Measurements from ENCODE around the gene NAT10.

NAT10 gene

DNA sequence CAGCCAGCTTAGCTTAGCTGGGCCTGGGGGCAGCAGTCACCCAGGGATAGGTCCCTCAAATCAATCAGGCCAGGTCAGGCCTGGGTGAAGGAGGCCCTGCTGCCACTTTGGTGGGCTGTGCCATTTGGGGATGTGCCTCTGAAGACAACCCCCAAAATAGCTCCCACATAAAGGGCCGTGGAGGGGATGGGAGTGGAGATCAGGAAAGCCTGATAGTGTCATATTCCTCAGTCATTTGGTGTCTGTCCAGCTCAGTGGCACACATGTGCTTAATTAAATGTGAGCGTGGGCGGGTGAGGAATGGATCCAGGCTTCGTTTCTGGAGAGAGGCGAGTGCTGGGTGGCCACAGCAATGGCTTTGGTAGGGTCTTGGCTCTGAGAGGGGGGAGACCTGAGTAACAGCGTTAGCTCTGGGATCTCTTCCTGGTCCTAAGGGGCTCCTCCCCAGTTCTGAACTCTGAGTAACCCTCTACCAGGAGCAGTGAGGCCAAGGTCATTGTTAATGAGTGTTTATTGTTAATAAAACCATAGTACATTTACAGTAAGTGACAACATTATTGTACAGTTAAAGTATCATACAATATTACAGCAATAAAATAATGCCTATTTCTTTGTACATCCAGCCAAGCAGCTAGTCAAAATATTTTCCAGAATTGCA, 45.2 kb downstream of the NAT10 start:
- DNase-seq, result no peak

DNA sequence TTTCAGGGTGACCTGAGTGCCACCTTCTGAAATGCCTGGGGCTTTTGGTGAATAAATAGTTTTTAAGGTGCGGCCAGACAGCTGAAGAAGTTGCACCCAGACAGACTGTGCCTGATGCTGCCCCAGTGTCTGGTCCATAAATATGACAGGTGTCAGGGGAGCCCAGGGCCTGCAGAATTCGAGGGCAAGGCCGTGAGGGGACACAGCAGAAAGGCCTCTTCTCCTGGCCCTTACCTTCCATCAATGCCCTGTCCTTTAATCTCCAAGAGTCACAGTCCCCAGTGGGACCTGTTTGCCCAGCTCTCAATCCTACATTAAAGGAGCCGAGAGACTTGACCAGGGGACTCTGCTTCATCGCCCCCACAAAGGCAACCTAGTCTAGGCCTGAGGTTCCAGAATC, 45.7 kb downstream of the NAT10 start:
- no peak for DNase-seq

DNA sequence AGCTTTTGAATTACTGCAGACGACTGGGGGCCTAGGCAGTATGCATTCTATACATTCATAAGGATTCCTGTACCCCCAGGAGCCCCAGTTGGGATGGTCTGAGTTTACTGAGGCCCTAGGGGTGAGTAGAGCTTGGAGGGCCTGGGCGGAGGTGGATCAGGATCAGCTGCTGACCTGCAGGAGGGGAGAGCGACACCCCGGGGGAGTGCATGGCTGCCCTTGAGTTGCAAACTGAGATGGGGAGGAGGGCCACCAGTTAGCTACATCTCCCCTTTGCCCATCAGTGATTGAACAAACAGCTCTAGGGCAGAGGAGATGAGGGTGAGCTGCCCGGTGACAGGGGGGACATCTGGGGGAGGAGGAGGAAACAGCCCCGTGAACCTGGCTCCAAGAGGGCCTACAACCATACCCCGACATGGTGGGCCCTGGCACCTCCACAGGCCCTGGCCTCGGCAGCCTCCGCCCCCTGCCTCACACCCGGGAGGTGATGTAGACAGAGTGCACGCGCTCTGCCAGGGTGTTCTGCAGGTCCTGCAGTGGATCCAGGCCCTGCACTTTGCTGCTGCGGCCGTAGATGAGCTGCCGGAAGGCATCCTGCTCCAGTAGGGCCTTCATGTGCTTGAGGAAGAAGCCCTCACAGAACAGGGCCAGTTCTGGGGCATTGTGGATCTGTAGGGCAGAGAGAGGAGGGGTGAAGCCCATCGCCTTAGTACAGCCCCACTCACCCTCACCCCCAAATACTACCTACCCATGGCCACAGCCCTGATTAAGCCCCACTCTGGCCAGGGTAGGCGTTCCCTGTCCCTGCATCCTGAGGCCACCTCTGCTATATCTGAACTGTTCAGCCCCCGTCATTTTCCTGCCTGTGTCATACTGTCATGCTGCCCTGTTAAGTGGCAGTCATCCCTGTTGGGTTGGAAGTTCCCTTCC, 46.8 kb downstream of the NAT10 start:
- DNase-seq, result no peak

DNA sequence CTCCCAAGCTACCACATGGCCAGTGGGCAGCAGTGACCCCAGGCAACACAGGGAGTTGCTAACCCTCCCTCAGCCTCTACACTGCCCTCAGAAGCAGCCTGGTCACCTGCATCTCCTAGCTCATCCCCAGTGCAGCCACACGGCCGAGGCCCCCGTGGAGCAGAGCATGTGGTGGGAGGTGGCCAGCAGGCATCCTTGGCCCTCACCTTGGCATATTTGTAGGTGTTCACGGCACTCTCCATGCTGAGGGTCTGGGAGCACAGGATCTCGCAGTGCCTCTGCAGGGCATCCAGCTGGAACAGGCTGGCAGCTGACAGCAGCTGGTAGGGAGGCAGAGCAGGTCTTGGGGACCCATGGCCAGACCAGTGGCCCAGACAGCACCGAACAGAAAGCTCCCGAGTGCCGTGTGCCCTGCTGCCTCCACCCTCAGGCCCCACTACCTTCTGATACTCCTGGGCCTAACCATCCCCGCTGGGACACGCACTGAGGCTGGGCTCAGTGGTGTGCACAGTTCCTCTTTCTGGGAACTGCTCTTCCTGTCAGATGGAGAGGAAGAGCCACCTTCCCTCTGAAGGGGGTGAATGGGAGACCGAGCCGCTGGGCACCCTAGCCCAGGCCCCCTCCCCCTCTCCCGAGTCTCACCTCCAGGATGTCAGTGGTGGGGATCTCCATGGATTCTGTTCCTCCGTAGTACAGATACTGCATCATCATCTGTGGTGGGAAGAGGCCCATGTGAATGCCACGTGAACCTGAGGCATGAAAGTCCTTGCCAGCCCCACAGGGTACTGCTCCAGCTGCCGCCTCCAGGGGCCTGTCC, 48.8 kb downstream of the NAT10 start:
- DNase-seq, result no peak

DNA sequence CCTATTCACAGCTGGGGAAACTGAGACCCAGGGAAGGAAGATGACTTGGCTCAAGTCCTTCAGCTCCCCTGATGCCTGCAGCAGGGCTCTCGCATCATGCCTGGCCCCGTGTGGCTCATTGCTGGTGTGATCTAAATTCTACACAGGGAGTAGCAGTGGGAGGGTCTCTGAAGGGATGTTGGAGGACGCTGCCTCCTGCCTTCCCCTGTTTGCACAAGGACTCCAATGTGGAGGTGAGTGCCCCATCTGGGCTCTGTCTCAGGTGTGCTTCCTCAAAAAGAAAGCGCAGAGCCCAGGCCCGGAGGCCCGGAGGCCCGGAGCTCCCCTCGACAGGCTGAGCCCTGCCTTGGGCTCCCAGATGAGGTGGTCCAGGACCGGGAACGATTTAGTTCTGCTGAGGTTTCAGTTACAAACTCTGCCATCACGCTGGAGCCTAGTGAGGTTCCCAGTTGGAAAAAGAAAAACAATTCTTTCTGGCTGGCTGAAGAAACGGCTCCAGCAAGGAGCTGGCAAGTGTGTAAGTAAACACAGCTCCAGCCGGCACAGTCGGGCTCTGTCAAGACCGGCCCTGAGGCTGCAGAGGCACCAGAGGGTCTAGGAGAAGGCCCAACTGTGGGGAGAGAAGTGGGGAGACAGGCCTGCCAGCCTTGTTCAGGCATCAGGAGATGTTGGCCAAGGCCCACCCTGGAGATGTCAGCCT, 49.8 kb downstream of the NAT10 start:
- DNase-seq, result no peak

DNA sequence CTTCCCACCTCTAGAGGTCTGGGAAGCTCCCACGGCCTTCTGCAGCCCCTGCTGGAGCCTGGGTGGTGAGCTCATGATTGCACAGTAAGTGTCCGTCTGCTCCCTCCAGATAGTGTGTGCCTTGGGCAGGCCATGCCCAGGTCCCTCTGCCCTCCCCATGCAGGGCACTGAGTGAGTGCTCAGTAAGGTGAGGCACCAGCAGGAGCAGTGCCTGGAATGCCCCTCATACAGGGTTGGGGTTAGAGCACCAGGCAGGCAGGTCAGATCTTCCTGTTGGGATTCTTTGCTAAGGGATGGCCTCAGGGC, 50.3 kb downstream of the NAT10 start:
- DNase-seq, result no peak

DNA sequence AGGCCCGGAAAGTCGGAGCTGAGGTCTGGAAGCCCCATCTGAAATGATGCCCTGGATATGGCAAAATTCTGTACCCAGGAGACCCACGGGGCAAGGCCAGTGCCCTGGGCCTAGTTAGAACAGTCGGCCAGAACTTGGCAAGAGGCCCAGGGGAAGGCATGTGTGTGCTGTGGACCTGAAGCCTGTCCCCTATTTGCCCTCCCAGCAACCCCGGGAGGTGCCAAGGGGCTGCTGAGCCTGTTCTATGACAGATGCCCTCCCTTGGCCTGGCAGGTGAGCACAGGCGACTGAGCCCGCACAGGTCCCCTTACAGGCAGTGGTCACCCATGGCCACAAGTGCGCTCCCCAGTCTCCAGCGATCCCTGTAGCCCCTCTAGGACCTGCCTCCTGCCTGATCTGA, 51.7 kb downstream of the NAT10 start:
- no peak for DNase-seq

DNA sequence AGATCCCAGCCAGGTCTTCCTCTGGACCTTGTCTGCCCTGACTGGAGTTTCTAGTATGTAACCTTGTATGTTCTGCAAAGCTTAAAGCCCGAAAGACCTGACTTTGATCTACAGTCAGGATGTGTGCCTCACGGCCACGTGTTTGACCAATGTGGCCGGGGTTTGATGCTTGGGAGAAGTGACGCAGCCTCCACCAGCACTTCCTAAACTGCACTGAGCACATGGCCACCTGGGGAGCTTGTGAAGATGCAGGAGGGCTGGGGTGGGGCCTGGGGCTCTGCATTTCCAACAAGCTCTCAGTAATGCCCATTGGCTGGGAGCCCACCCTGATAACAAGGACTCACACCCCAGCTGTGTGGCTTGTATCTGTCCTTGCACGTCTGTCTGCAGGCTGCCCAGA, 53.2 kb downstream of the NAT10 start:
- DNase-seq, result no peak

DNA sequence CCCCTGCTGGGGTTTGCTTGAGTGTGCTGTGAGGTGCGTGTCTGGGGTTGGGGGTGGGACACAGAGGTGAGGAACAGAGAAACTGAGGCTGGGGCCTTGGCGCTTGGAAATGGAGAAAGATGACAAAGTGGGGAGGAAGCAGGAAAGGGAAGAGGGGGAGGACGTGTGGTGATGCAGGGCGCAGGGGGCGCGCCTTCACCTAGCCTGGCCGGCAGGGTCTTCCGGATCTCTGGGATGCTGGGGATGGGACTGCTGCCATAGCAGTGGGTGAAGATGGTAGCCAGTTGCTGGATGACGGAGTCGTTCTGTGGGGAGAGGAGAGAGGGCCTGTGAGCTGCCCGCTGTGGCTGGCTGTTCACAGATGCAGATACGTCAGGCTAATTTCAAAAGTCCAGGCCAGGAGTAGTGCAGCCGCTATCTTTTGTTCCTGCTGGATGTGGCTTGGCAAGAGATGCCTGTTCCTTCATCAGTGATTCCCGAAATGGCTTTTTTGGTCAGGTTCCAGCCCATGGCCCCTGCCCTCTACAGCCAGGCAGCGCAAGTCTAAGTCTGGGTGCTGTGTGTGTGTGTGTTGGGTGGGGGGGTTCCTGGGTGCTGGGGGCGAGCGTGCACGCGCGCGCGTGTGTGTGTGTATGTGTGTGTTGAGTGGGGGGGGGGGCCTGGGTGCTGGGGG, 54.8 kb downstream of the NAT10 start:
- DNase-seq, result no peak

DNA sequence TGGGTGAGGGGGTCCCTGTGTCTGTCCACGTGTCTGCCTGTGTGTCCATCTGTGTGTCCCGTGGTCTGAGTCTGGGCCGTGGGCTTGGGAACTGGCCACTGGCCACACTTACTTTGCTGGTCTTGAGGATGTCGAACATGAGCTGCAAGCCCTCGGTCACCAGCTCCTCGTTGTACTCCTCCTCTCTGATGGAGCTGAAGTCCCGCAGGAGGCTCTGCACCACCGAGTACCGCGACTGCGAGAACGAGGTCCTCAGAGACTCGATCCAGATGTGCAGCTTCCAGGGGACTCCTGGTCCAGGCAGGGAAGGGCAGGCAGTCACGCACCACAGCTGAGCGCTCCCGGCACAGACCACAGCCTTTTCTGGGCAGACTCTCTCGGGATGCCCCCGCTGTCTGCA, 55.4 kb downstream of the NAT10 start:
- no peak for DNase-seq

DNA sequence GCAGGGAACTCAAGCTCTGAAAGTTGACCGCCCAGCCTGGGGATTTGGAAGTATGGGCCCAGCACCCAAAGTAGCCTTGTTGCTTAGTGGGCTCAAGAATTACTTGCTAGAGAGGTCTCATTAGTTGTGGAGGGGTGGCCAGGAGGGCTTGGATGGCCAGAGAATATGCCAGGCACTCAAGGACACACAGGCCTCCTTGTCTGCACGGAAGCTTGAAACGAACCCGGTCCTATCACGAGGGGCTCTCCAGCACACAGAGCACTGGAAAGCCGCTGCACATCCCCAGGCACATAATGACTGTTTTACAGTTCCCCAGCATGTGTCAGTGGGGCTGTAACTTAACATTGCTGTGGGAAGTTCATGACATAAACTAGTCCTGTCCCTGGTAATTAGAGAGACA, 55.9 kb downstream of the NAT10 start:
- no peak for DNase-seq

DNA sequence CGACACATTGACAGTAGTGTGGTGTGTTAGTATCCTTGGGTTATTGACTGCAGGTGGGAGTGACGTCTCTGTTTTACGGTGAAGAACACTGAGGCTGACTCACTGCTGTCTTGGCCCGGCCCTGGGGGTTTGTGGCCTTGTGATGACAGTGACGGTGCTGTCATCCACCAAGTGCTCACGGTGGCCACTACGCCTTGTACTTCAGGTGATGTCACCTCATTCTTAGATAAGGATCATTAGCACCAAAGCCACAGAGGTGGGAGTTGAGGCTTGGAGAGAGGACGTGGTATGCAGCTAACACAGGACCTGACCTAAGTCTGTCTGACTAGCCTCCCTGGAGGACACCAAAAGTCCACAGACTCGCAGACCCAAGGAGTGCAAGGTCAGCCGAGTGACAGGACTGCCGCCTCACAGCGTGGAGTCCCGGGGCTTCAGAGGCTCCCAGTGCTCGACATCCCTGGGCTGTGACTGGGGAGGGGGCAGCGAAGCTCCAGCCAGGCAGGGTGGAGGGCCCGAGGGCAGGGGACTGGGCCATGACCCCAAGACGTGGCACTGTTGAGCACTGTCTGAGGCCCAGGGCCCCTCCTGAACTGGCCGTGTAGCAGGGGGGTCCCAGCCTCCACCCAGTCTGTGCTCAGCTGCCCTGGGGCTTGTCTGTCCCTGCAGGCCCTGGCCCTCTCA, 56.5 kb downstream of the NAT10 start:
- DNase-seq, result peak; percentile 23 to 30

DNA sequence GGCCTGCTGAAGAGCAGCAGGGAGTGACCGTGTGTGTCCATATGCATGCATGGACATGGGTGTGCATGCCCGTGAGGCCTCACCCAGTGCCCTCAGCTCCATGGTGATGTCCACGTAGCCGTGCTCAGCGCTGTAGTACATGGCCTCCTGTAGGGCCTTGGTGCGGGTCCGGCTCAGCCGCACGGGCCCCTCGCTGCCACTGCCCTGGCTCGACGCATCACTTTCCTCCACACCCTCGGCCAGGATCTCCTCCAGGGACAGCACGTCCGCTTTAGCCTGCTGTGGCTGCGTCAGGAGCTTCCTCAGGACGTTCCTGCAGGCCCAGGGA, 57.0 kb downstream of the NAT10 start:
- DNase-seq, result no peak

DNA sequence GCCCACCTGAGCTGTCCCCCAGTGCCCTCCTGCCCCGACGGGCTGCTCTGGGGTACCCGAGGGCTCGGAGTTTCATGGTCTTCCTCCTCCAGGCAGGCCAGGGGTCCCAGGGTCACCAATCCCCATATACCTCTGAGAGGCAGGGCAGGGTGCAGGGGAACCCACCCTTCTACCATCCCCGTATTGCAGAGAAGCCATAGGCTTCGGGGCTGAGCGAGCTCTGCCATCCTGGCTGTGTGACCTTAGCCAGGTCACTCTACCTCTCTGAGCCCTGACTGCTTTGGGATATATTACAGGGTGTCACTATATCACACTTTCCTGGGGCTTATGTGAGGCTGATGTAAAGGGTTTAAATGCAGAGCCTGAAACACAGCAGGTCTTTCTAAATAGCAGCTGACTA, 57.4 kb downstream of the NAT10 start:
- DNase-seq, result no peak

DNA sequence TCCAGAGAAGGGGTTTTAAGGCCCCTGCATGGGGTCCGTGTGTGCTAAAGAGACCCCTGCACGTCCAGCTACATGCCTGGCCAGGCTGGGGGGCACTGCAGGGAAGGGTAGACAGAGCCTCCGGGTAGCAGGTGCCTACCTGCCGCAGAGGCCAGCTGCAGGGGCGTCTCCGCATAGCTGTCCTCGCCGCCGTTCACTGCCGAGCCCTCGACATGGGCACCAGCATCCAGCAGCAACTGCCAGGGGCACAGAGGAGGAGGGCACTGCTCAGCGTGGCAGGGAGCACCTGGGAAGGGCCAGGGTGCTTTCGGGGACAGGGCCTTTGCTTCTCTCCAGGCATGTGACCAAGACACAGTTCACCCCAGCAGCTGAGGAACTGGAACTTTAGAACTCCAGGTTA, 59.7 kb downstream of the NAT10 start:
- no peak for DNase-seq

DNA sequence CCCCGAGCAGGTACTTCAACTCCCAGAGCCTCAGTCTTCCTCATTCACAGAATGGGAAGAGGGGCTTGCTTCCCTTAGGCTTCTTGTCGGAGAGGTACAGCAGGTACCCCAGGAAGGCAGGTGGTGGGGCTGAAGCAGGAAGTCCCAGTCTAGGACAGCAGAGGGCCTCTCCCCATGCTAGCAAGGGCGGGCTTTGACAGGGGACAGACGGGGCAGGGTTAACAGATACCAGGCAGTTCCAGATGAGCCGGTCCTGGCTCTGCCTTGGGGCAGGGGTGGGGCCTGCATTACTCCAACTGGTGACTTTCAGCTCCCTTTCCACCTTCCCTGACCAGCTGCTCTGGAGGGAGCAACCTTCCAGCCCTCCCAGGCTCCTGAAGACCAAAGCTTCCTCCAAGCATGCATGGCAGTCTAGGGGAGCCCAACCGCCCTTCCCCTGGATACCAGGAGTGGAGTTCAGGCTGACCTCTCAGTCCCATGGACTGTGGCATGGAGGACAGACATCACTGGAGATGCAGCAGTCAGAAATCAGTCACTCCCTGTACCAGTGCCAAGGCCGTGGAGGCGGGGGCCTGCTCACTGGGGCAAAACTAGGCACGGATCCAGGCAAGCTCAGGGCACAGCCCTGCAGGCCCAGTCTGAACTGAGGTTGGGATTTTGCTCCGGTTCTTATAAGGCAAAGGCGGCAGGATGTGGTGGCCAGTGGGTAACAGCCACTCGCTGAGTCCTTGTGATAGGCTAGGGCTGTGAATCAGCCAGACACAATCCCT, 60.5 kb downstream of the NAT10 start:
- DNase-seq, result no peak

DNA sequence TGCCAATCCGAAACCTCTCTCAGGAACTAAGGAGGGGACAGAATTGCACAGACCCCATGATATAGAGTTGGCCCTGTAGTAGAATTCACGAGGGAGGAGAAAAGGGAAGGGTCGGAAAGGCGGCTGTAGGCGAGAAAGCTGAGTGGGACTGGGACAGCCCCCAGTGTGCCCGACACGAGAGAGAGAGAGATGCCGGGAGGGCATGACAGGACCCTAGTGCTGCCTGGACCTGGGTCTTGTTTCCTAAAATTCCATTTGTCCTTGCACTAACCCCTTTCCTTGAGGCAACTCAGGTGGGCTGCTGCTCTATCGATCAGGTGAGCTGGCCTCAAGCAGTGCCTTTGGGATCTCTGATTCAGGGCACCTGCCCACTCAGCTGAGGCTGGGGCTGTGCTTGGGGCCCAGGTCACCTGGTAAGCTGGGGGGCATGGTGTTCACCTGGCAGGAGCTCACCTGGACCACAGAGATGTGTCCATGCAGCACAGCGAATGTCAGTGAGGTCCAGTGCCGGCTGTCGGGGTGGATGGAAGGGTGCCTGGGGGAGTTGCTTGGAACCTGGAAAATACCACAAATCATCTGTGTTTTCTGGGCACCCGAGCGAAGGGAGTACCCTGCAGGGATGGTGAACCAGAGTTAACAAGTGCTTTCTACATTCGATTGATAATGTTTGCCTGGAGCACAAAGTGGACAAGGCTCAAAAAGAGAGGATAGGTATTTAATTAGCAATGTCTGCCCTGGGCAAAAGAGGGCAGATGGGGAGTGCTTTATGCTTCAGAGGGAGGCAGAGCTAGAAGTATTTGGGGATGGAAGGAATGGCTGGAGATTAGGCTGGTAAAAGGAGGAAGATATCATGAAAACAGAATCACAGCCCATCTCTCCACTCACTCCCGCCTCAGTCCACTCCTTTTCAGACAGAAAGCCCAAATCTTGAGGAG, 61.6 kb downstream of the NAT10 start:
- DNase-seq, result no peak

DNA sequence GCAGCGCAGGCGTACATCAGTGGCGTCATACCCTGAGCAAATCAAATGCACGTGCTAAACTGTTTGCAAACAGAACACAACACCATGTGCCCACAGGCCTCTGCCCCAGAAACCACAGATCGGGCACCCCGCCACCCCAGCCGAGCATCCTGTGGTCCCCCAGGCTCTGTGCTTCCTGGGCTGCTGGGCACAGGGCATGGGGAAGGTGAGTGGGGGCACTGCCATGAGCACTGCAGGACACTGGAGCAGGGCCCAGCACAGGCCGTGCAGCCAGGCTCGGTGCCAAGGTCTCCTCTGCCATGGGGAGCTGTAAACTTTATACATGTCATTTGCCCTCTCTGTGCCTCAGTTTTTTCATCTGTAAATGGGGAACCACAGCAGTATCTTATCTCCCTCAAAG, 62.5 kb downstream of the NAT10 start:
- no peak for DNase-seq

DNA sequence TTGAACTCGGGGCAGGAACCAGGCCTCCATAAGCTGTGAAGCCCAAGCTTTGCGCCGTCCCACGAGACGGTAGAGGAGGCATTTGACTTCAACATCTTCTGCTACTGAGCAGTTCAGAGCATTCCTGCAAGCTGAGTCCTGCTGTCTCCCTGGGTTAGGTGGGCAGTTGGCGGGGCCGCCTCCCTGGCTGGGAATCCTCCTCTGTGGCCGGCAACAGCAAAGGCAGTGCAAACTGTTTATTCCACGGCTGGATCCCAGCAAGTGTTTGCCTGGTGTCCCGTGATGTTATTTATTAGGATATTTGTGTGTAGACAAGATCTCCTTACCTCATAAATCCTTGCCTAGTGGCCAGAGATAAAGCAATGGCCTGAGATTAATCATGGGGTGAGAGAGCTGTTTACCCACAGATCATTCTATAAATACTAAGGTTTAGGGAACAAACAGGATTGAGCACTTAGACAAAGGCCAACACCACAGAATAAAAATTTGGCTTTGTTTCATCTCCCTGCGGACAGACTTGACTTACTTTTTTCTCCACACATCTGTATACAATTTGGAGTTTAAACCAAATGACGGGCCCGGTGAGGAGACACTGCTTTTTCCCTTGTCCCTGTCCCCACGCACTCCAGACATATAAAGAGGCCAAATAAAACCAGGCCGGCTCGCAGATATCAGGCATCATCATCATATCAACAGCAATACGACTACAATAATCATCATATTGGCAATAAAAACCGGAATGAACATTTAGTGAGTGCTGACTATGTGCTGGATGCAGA, 63.4 kb downstream of the NAT10 start:
- no peak for DNase-seq
